GM10266 (cell line): ENCODE data around the gene HES2.

Experiments
- DNase-seq: peaks from one replicate; pipeline ENCODE4 v3.0.0; 2012; ENCODE audit errors: extremely low spot score
- CTCF ChIP-seq: IDR thresholded peaks from 2 replicates; pipeline ENCODE4 v1.5.1; 2012; ENCODE audit warnings: mild to moderate bottlenecking, low read depth; ENCODE audit not compliant: control insufficient read depth, insufficient read depth; ENCODE audit errors: missing control alignments

Gene HES2

GRCh38 chr1:6465461-6466005, 45.8 kb upstream of the HES2 start:
- no peak for DNase-seq
- no peak for TF ChIP-seq CTCF

- TF ChIP-seq CTCF = no peak
- no peak for DNase-seq
These were observed 45.2 kb upstream of the HES2 start for GRCh38 chr1:6464915-6465314.

GRCh38 chr1:6464514-6464836, 44.8 kb upstream of the HES2 start:
- DNase-seq = no peak
- TF ChIP-seq CTCF = no peak

GRCh38 chr1:6463120-6463412, 43.3 kb upstream of the HES2 start:
- no peak for TF ChIP-seq CTCF
- DNase-seq = no peak

GRCh38 chr1:6462412-6463119, 42.8 kb upstream of the HES2 start:
- no peak for TF ChIP-seq CTCF
- no peak for DNase-seq

GRCh38 chr1:6461538-6462411, 42.1 kb upstream of the HES2 start:
- DNase-seq = no peak
- TF ChIP-seq CTCF = no peak

- no peak for DNase-seq
- no peak for TF ChIP-seq CTCF
These were observed 41.4 kb upstream of the HES2 start for GRCh38 chr1:6461051-6461530.
